K562 (cell line): ENCODE measurements around the gene C16orf89. TPM values are rescaled to one million over a fixed set of nuclear protein-coding genes. Genes with fewer than 3 reads are reported as not detected.

Experiments used
- ATF3 ChIP-seq, 2 experiments: fragments of 450-650 bp in 1 of 2; sonication (generic) in 1 of 2; formaldehyde crosslinking in 1 of 2; IDR thresholded peaks in 1 of 2; conservative IDR thresholded peaks in 1 of 2; 2 replicates each; pipeline versions ENCODE4 v1.6.1 to v1.8.1; 2016 to 2023; ENCODE audit warnings: mild to moderate bottlenecking in 2 of 2, moderate library complexity in 2 of 2, inconsistent platforms in 1 of 2, missing genetic modification reagents in 1 of 2
- KLF16 ChIP-seq: IDR thresholded peaks from 2 replicates; pipeline ENCODE4 v1.6.1; 2016; ENCODE audit warnings: antibody characterized with exemption
- NRF1 ChIP-seq, 2 experiments: fragments of 450-650 bp; IDR thresholded peaks in 1 of 2; conservative IDR thresholded peaks in 1 of 2; 2 replicates each; pipeline ENCODE4 v1.6.1; 2014; ENCODE audit warnings: mild to moderate bottlenecking in 2 of 2
- PYGO2 ChIP-seq: fragments of 450-650 bp; IDR thresholded peaks from 2 replicates; pipeline ENCODE4 v1.6.1; 2016; ENCODE audit warnings: mild to moderate bottlenecking, missing genetic modification characterization, moderate library complexity, missing compliant biosample characterization
- RAD21 ChIP-seq, 2 experiments: fragments of 250-450 bp in 1 of 2; fragments of 450-650 bp in 1 of 2; sonication (Bioruptor Pico) in 1 of 2; formaldehyde crosslinking in 1 of 2; IDR thresholded peaks in 1 of 2; conservative IDR thresholded peaks in 1 of 2; 2 replicates each; pipeline versions ENCODE4 v1.4.0 to v1.8.0; 2020 to 2022; ENCODE audit warnings: mild to moderate bottlenecking in 2 of 2, moderate library complexity in 1 of 2
- polyA plus RNA-seq, 8 experiments: library from polyadenylated mRNA; depleted of rRNA in 4 of 8; stranded (reverse) in 5 of 8; unstranded in 3 of 8; fragments of >200 nt; fragmentation: Nextera tagmentation in 2 of 8; fragmentation: Illumina TruSeq in 1 of 8; extraction: Ambion mirVana in 2 of 8; extraction: Trizol in 1 of 8; gene quantifications; 2 replicates each; pipeline versions ENCODE4 v1.2.1 to v1.2.3, GENCODE V29; 2011 to 2014; ENCODE audit warnings: inconsistent platforms in 1 of 8, missing spikeins in 1 of 8
- total RNA-seq, 7 experiments: library from RNA; depleted of rRNA in 6 of 7; stranded (reverse); fragments of >200 nt in 6 of 7; fragmentation: Illumina TruSeq in 2 of 7; extraction: Trizol in 2 of 7; gene quantifications; 2 replicates each; pipeline versions ENCODE4 v1.2.1 to v1.2.3, GENCODE V29; 2011 to 2021; ENCODE audit warnings: low replicate concordance in 1 of 7
- TF ChIP-seq, protein P1 (sequence below), 3 experiments: IDR thresholded peaks in 2 of 3; conservative IDR thresholded peaks in 1 of 3; 2 replicates each; pipeline ENCODE4 v1.5.1; 2011 to 2012; ENCODE audit warnings: low read length in 3 of 3, mild to moderate bottlenecking in 3 of 3, control low read depth in 2 of 3, improper control_type of control experiment in 1 of 3, inconsistent platforms in 1 of 3, low read depth in 1 of 3, mixed read lengths in 1 of 3, moderate library complexity in 1 of 3; ENCODE audit not compliant: insufficient read depth in 2 of 3
- TF ChIP-seq, protein P2 (sequence below): fragments of 200-600 bp; sonication (generic); IDR thresholded peaks from one replicate; pipeline ENCODE4 v1.6.1; 2012; ENCODE audit warnings: mild to moderate bottlenecking, low read depth, low read length, inconsistent platforms

C16orf89 gene
- total and polyA plus RNA-seq, 9 of the 15 experiments (the other 6 are each of a cell fraction or from before 2014, with no cell fraction given) = not detected

- TF ChIP-seq NRF1 (conservative IDR thresholded peaks at IDR 0.05 in 1 of 2, IDR thresholded peaks at IDR 0.05 in 1 of 2) (no peak), ATF3 (IDR thresholded peaks at IDR 0.05) (no peak), ATF3 (CRISPR knock-in tag; conservative IDR thresholded peaks at IDR 0.05) (no peak), PYGO2 (tag) (no peak), KLF16 (no peak), RAD21 (CRISPR knock-in tag; conservative IDR thresholded peaks at IDR 0.05 in 1 of 2, IDR thresholded peaks at IDR 0.05 in 1 of 2) (peak in 1 of 2 experiments; percentile 37; a peak in 1 of 4 replicates)
- TF ChIP-seq, protein P1, sequence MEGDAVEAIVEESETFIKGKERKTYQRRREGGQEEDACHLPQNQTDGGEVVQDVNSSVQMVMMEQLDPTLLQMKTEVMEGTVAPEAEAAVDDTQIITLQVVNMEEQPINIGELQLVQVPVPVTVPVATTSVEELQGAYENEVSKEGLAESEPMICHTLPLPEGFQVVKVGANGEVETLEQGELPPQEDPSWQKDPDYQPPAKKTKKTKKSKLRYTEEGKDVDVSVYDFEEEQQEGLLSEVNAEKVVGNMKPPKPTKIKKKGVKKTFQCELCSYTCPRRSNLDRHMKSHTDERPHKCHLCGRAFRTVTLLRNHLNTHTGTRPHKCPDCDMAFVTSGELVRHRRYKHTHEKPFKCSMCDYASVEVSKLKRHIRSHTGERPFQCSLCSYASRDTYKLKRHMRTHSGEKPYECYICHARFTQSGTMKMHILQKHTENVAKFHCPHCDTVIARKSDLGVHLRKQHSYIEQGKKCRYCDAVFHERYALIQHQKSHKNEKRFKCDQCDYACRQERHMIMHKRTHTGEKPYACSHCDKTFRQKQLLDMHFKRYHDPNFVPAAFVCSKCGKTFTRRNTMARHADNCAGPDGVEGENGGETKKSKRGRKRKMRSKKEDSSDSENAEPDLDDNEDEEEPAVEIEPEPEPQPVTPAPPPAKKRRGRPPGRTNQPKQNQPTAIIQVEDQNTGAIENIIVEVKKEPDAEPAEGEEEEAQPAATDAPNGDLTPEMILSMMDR (IDR thresholded peaks at IDR 0.05 in 2 of 3, conservative IDR thresholded peaks at IDR 0.05 in 1 of 3; ENCODE audit: insufficient read depth in 2 of 3, low read depth in 1 of 3, low read length in 3 of 3) = peak; percentile 58 to 66 (median 58)
- TF ChIP-seq, protein P2, sequence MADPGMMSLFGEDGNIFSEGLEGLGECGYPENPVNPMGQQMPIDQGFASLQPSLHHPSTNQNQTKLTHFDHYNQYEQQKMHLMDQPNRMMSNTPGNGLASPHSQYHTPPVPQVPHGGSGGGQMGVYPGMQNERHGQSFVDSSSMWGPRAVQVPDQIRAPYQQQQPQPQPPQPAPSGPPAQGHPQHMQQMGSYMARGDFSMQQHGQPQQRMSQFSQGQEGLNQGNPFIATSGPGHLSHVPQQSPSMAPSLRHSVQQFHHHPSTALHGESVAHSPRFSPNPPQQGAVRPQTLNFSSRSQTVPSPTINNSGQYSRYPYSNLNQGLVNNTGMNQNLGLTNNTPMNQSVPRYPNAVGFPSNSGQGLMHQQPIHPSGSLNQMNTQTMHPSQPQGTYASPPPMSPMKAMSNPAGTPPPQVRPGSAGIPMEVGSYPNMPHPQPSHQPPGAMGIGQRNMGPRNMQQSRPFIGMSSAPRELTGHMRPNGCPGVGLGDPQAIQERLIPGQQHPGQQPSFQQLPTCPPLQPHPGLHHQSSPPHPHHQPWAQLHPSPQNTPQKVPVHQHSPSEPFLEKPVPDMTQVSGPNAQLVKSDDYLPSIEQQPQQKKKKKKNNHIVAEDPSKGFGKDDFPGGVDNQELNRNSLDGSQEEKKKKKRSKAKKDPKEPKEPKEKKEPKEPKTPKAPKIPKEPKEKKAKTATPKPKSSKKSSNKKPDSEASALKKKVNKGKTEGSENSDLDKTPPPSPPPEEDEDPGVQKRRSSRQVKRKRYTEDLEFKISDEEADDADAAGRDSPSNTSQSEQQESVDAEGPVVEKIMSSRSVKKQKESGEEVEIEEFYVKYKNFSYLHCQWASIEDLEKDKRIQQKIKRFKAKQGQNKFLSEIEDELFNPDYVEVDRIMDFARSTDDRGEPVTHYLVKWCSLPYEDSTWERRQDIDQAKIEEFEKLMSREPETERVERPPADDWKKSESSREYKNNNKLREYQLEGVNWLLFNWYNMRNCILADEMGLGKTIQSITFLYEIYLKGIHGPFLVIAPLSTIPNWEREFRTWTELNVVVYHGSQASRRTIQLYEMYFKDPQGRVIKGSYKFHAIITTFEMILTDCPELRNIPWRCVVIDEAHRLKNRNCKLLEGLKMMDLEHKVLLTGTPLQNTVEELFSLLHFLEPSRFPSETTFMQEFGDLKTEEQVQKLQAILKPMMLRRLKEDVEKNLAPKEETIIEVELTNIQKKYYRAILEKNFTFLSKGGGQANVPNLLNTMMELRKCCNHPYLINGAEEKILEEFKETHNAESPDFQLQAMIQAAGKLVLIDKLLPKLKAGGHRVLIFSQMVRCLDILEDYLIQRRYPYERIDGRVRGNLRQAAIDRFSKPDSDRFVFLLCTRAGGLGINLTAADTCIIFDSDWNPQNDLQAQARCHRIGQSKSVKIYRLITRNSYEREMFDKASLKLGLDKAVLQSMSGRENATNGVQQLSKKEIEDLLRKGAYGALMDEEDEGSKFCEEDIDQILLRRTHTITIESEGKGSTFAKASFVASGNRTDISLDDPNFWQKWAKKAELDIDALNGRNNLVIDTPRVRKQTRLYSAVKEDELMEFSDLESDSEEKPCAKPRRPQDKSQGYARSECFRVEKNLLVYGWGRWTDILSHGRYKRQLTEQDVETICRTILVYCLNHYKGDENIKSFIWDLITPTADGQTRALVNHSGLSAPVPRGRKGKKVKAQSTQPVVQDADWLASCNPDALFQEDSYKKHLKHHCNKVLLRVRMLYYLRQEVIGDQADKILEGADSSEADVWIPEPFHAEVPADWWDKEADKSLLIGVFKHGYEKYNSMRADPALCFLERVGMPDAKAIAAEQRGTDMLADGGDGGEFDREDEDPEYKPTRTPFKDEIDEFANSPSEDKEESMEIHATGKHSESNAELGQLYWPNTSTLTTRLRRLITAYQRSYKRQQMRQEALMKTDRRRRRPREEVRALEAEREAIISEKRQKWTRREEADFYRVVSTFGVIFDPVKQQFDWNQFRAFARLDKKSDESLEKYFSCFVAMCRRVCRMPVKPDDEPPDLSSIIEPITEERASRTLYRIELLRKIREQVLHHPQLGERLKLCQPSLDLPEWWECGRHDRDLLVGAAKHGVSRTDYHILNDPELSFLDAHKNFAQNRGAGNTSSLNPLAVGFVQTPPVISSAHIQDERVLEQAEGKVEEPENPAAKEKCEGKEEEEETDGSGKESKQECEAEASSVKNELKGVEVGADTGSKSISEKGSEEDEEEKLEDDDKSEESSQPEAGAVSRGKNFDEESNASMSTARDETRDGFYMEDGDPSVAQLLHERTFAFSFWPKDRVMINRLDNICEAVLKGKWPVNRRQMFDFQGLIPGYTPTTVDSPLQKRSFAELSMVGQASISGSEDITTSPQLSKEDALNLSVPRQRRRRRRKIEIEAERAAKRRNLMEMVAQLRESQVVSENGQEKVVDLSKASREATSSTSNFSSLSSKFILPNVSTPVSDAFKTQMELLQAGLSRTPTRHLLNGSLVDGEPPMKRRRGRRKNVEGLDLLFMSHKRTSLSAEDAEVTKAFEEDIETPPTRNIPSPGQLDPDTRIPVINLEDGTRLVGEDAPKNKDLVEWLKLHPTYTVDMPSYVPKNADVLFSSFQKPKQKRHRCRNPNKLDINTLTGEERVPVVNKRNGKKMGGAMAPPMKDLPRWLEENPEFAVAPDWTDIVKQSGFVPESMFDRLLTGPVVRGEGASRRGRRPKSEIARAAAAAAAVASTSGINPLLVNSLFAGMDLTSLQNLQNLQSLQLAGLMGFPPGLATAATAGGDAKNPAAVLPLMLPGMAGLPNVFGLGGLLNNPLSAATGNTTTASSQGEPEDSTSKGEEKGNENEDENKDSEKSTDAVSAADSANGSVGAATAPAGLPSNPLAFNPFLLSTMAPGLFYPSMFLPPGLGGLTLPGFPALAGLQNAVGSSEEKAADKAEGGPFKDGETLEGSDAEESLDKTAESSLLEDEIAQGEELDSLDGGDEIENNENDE = no peak
Observed at GRCh38 chr16:5025171-5025632, 40.6 kb downstream of the C16orf89 start (continued).
